Neural cell (in vitro differentiated cells): ENCODE results near the gene SPCS1.

Experiments used
- EZH2 ChIP-seq: fragments of 200-600, 300-800 bp; shearing (Covaris generic), sonication (generic); IDR thresholded peaks from 2 replicates; pipeline ENCODE4 v1.6.1; 2014; ENCODE audit warnings: antibody characterized with exemption, low read length, borderline replicate concordance, mild to moderate bottlenecking; ENCODE audit not compliant: insufficient read depth, poor library complexity, severe bottlenecking
- POLR2AphosphoS5 ChIP-seq: IDR thresholded peaks from 2 replicates; pipeline ENCODE4 v1.6.1; 2012
- TAF1 ChIP-seq: IDR thresholded peaks from 2 replicates; pipeline ENCODE4 v1.6.1; 2012; ENCODE audit warnings: low read depth
- TF ChIP-seq, protein P1 (sequence below): fragments of 450-650 bp; IDR thresholded peaks from 2 replicates; pipeline ENCODE4 v1.5.1; 2014; ENCODE audit warnings: antibody characterized with exemption, mild to moderate bottlenecking, moderate library complexity; ENCODE audit not compliant: poor library complexity, severe bottlenecking

DNA sequence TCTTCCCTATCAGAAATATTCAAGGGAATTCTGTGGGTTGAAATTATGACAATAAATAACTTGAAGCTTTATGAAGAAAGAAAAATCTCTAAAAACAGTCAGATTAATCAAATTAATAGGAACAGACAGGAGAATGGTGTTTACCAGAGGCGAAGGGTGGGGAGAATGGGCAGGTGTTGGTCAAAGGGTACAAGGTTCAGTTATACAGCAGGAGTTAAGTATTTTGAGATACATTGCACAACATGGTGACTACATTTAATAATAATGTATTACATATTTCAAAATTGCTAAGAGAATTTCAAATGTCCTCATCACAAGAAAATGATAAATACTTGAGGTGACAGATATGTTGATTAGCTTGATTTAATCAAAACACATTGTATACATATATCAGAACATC lies 18.6 kb downstream of the SPCS1 start:
- TF ChIP-seq, protein P1, sequence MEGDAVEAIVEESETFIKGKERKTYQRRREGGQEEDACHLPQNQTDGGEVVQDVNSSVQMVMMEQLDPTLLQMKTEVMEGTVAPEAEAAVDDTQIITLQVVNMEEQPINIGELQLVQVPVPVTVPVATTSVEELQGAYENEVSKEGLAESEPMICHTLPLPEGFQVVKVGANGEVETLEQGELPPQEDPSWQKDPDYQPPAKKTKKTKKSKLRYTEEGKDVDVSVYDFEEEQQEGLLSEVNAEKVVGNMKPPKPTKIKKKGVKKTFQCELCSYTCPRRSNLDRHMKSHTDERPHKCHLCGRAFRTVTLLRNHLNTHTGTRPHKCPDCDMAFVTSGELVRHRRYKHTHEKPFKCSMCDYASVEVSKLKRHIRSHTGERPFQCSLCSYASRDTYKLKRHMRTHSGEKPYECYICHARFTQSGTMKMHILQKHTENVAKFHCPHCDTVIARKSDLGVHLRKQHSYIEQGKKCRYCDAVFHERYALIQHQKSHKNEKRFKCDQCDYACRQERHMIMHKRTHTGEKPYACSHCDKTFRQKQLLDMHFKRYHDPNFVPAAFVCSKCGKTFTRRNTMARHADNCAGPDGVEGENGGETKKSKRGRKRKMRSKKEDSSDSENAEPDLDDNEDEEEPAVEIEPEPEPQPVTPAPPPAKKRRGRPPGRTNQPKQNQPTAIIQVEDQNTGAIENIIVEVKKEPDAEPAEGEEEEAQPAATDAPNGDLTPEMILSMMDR = no peak
- TF ChIP-seq TAF1 = no peak
- TF ChIP-seq EZH2 = no peak
- no peak for TF ChIP-seq POLR2AphosphoS5
